NCI-H2081 (cell line): ENCODE data around the gene GNAZ.

ENCODE experiments used
- DNase-seq, 2 experiments: peaks; one replicate each; lab custom pipeline; 2025; lab: John Stamatoyannopoulos, UW

Gene GNAZ

DNA sequence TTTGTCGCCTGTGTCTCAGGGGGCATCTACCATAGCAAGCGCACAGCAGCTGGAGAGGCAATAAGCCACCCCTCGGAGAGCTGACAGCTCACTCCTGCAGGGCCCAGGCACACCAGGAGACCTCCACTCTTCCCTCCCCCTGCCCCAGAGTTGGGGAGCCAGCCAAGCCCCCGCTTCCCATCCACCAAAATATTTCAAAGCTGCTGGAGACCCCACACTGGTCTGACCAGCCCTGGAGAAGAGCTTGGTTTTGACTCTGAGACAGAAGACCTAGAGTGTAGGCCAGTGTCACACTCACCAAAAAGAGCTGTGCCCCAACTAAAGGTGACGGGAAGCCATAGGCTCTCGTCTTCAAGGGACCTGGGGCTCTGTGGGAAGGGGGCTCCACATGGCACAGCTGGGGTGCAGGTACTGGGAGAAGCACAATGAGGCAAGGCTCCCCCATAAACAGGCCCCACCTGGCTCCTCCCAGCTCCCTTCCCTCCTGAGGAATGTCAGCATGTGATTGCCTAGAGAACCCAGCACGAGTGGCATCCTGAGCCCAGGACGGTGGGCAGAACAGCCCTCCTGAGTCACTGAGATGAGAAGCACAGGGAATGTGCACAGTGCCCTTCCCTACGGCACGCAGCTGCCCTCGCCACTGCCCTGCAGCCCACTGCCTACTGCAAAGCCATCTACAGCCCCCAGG is 5.8 kb upstream of the GNAZ start:
- no peak for DNase-seq

DNA sequence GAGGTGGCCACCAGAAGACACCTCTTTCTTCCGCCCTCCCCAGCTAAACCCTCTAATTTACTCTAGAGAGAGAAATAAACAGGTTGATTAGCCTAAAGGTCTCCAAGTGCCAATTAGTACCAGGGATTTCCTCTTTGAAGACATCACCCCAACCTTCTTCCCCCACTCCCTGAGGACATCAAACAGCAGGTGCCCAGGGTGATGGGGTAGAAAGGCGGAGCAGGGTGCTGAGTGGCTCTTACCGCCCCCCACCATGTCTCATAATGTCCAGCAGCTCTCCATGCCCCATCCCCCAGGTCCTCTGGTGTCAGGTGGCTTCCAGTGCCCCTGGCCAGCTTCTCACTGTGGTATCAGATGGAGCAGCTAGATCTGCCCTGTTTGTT is 5.3 kb upstream of the GNAZ start:
- DNase-seq: no peak

GRCh38 chr22:23065495-23066122 is 4.7 kb upstream of the GNAZ start:
- DNase-seq: no peak

GRCh38 chr22:23066200-23067022 is 3.9 kb upstream of the GNAZ start:
- DNase-seq: no peak

GRCh38 chr22:23067023-23067650 is 3.2 kb upstream of the GNAZ start:
- no peak for DNase-seq

- DNase-seq: no peak
These were observed 2.6 kb upstream of the GNAZ start for GRCh38 chr22:23067691-23068090.

DNA sequence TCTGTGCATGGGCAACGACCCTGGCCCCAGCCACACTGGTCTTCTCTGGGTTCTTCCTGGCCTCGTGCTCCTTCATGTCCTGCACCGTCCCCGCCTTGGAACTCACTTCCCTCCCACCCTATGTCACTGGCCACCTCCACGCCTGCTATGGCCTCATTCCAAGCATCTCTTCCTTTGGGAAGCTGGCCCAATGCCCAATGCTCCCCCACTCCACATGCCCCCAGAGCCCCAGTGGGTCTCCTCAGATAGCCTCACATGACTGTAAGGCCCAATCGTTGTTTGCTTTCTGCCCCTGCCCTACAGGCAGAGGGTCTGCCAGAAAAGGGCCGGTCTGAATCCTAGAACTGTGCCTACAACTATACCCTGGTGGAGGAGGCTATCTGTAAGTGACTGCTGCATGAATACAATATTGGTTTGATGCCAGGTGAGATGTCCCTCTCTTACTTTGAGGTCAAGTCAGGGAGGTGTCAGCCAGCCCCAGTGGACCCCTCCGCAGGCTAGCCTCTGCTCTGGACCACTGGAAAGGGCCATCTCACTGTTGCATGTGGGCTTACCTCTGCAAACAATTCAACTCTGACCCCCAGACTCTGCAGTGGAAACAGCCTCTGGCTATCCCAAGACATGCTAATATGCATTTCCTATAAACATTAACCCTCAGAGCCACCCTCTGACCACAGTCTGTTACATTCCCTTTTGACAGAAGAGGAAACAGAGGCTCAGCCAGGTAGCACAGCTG is 2.1 kb upstream of the GNAZ start:
- no peak for DNase-seq

DNA sequence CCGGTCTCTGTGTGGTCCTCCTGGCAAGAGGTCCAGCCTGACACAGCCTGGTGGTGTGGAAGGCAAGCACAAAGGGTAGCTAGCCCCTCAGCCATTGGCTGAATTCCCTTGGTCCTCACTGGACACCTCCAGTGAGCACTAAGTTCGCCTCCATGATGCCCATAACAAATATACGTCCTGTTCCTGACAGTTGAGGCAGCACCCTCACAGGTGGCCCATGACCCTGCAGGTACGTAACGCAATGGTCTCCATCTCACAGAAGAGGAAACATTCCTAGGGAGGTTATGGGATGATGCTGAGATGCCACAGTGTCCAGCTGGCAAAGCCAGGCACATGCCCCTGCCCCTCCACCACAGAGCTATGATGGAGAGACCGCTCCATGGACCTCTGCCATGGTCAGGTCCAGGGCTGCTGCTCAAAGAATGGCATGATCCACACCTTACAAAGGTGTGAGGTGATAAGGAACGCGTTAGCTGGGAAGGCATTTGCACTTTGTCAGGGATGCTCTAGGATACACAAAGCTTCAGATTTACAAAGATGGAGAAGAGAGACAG is 1.4 kb upstream of the GNAZ start:
- no peak for DNase-seq

DNA sequence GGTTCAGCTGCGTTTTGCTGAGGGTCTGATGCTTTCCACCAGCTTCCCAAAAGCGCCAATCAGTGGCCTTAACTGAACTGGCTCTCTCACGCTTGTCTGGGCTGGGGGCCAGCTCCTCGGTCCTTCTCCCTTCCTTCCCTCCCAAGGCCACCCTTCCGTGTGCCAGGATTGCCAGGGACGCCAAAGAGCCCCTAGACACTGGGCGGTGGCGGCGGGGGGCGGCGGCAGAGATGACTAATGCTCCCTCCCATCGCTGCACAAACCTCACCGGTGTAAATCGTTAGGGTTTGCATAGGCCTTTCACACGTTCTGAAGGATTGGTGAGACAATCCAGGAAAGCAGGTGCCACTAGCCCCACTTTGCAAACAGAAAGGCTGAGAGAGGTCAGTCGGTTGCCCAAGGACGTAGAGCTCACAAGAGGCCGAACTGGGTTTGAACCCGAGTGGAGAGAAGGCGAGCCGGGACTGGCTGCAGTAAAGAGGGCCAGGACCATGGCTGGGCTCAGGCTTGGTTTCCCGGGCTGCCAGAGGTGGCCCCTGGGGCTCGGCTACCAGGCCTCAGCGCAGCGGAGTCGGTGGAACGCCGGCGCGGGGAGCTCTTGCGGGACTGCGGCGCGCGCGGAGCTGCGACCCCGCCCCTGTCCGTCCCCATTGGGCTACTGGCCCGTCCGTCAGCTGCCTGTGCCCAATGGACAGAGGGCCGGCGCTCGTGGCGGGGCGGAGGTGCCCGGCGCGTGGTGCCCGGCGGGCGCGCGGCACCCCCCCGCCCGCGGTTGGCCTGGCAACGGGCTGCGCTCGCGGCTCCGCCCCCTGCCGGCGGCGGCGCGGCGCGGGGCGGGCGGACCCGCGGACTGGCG is 589 bp upstream of the GNAZ start:
- peak; percentile 81 to 85 for DNase-seq

GRCh38 chr22:23071230-23072076 is 1.1 kb downstream of the GNAZ start:
- no peak for DNase-seq

- no peak for DNase-seq
These were observed 2.0 kb downstream of the GNAZ start for GRCh38 chr22:23072077-23072910.

DNA sequence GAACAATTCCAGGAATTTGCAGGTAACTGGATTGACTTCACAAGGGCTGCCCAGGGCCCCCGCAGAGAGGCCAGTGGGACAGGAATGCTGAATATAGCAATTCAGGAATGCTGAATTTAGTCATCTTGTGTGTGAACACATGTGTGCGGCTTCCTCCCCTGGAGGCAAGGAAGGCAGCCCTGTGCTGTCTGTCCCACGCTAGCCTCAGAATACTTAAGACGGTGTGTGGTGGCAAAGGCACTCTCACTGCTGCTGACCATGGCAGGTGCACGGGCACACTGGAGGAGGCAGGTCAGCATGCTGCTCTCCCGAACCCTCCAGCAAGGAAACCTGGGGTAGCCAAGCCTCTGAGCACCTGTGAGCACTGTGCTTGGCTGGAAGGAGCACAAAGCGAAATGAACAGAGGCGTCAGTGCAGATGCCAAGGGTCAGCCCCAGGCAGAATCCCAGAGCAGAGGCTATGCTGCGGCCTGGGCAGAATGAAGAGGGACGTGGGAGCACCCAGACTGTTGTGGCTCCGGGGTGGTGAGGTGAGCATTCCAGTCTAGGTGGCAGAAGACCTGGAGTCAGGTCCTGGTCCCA is 2.7 kb downstream of the GNAZ start:
- DNase-seq: no peak

DNA sequence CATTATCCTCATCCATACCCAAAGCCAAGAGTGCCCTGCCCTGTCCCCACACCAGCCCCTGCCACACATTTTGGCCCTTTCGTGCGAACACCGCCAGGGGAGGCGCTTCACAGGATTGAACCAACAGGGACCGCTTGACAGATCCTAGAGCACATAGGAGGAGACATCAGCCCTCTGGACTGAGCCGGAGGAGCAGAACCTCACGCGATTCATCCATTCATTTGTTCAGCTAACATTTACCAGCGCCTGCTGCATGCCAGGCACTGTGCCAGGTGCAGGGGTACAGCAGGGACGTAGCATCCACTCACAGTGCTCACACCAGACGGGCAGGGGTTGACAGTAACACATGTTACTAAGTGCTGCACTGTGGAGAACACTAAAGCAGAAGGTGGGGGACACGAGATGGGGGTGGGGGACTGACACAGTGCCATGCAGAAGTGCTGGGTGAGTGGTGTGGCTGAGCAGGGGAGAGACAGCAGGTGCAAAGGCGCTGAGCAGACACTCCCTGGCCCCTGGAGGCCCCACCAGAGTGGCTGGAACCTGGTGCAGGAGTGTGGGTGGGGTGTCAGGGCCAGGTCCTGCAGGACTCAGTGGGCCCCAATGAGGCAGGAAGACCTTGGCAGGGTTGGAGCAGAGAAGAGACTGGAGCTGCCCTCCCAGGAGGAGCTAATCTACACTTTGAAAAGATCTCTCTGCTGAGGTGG is 3.4 kb downstream of the GNAZ start:
- DNase-seq: no peak

- no peak for DNase-seq
These were observed 4.1 kb downstream of the GNAZ start for GRCh38 chr22:23074451-23074850.

DNA sequence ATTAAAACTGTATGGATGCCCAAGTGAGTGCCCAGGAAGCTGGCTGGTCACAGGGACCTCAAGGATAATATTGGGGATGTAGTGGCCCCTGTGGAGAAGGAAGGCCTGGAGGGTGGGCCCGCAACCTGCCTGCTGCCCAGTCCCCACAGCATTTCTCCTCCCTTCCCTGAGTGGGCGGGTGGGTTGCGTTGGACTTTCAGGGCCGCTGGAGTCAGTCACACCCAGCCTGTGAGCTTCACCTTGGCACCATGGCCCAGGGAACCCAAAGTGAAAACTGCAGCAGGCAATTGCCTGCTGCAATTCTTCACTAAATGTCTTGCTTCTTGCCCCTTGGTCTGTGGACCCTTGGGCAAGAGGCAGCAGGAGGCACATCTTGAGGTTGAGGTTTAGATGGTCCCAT is 4.7 kb downstream of the GNAZ start:
- DNase-seq: no peak

DNA sequence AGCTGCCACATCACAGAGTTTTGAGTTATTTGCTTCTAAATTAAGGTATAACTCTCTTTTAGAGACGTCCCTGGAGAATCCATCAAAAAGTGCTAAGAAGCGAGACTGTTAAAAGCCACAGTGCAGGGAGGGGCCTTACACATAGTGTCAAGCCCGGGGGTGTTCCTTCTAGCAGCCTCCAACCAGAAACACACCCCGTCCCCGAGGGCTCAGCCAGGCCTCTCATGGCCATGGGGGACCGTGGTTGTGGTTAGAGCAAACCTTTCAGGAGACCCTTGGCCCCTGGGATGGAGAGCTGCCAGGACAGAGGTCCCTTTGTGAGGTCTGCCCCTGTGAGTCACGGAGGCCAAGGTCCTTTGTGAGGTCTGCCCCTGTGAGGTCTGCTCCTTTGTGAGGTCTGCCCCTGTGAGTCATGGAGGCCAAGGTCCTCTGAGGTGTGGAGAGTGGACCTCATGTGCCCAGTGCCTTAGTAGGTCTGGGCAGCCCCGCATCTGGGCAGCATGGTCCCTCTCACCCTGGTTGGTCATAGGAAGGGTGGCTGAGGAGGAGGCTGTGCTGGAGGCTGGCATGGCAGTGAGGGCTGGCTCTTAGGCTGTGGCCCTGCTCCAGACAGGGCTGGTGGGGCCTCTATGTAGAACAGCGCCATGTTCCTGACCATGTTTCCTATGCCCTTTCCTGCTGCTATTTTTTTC is 5.4 kb downstream of the GNAZ start:
- no peak for DNase-seq

GRCh38 chr22:23076896-23077572 is 6.7 kb downstream of the GNAZ start:
- DNase-seq: no peak
